Measurements from ENCODE around the gene MINDY2.
"Not testable (repeated sequence)": the region's sequence is repeated elsewhere in the genome, so short reads cannot be mapped to it uniquely, and the experiment has no call there.

Gene MINDY2

GRCh38 chr15:58833681-58834426 is 62.8 kb downstream of the MINDY2 start:
- not testable (repeated sequence) for DNase-seq

- DNase-seq: no peak
Observed at GRCh38 chr15:58839485-58839884, 68.4 kb downstream of the MINDY2 start.

GRCh38 chr15:58840048-58840447 is 68.9 kb downstream of the MINDY2 start:
- DNase-seq: no peak

GRCh38 chr15:58842713-58843396 is 71.8 kb downstream of the MINDY2 start:
- no peak for DNase-seq

GRCh38 chr15:58851205-58851604 is 80.1 kb downstream of the MINDY2 start:
- not testable (repeated sequence) for DNase-seq

- DNase-seq: no peak
Observed at GRCh38 chr15:58852347-58852746, 81.2 kb downstream of the MINDY2 start.

- DNase-seq: no peak
Observed at GRCh38 chr15:58854593-58854992, 83.5 kb downstream of the MINDY2 start.

GRCh38 chr15:58856086-58856485 is 85.0 kb downstream of the MINDY2 start:
- DNase-seq: no peak

GRCh38 chr15:58856621-58857020 is 85.5 kb downstream of the MINDY2 start:
- DNase-seq: not testable (repeated sequence)

GRCh38 chr15:58862326-58862725 is 91.2 kb downstream of the MINDY2 start:
- DNase-seq: no peak

- DNase-seq: peak; percentile 20
Observed at GRCh38 chr15:58864602-58865424, 93.7 kb downstream of the MINDY2 start.

- DNase-seq: no peak
Observed at GRCh38 chr15:58865425-58865880, 94.4 kb downstream of the MINDY2 start.

- no peak for DNase-seq
Observed at GRCh38 chr15:58867926-58868325, 96.8 kb downstream of the MINDY2 start.

GRCh38 chr15:58870451-58870850 is 99.3 kb downstream of the MINDY2 start:
- DNase-seq: no peak

GRCh38 chr15:58873267-58873666 is 102.2 kb downstream of the MINDY2 start:
- no peak for DNase-seq

- DNase-seq: no peak
Observed at GRCh38 chr15:58875343-58875742, 104.2 kb downstream of the MINDY2 start.

GRCh38 chr15:58876306-58877106 is 105.4 kb downstream of the MINDY2 start:
- DNase-seq: no peak

GRCh38 chr15:58877999-58878825 is 107.1 kb downstream of the MINDY2 start:
- no peak for DNase-seq

GRCh38 chr15:58880320-58880719 is 109.2 kb downstream of the MINDY2 start:
- DNase-seq: no peak

GRCh38 chr15:58882243-58882642 is 111.1 kb downstream of the MINDY2 start:
- no peak for DNase-seq

GRCh38 chr15:58883926-58884325 is 112.8 kb downstream of the MINDY2 start:
- DNase-seq: not testable (repeated sequence)

- no peak for DNase-seq
Observed at GRCh38 chr15:58886921-58887320, 115.8 kb downstream of the MINDY2 start.
